Measurements from ENCODE around the gene SLC24A3. TPM values are rescaled to one million over a fixed set of nuclear protein-coding genes. Genes with fewer than 3 reads are reported as not detected.

SLC24A3 gene
- total RNA-seq, 1 donor from 2014 or later = 0.79 TPM

DNA sequence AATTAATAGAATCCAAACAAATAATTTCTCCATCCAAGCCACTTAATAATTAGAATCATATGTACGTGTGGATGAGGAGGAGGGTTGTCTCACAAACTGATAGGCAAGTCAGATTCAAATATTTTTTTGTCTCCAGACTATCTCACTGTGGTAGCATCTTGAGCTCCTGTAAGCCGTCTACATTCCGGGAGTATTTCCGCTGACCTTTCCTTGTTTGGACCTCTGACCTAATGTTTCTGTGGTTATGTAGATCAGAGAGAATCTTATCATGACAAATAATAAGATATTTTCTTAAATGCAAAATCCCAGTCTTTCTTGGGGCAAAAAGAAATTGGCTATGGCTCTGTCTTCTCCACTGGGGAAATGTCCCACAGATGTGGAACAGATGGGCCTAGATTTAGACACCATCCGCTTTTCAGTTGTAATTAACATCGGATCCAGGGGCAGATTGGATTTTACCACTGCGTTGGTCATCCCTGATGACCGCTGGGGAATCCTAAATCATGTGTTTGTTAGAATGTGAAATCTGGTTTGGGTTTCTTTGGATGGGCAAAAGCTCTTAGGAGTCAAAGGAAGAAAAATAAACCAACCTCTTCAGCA is 348.5 kb downstream of the SLC24A3 start:
- H3K4me1 ChIP-seq (ENCODE audit: insufficient read depth, low read length) = no peaks in the 10 kb centered on the region
- Mint-ChIP-seq H3K9me3 (ENCODE audit: unreplicated experiment) (peaks cover 2% of the 10 kb centered on the region), H3K27me3 (ENCODE audit: low read depth, unreplicated experiment) (peaks cover 5% of the 10 kb centered on the region), H3K4me3 (ENCODE audit: unreplicated experiment) (no peak overlapping the region), H3K4me1 (ENCODE audit: low read depth, unreplicated experiment) (peaks cover 16% of the 10 kb centered on the region), H3K36me3 (ENCODE audit: low read depth, unreplicated experiment) (no peaks in the 10 kb centered on the region), H3K27ac (ENCODE audit: unreplicated experiment) (no peak overlapping the region)
- no peaks in the 10 kb centered on the region for H3K27me3 ChIP-seq (ENCODE audit: insufficient read depth, low read length)
- no peak overlapping the region for H3K4me3 ChIP-seq (ENCODE audit: insufficient read depth, low read depth, low read length)
- H3K79me2 ChIP-seq (ENCODE audit: insufficient read depth, low read length) = no peaks in the 10 kb centered on the region
- no peak overlapping the region for H3K4me2 ChIP-seq (ENCODE audit: low read length)
- no peak overlapping the region for H2AFZ ChIP-seq (ENCODE audit: low read depth, low read length)
- no peak overlapping the region for H3K9ac ChIP-seq (ENCODE audit: low read length)
- no peak for TF ChIP-seq EZH2 (IDR thresholded peaks at IDR 0.05; ENCODE audit: insufficient read depth, low read length)
- TF ChIP-seq, protein P1, sequence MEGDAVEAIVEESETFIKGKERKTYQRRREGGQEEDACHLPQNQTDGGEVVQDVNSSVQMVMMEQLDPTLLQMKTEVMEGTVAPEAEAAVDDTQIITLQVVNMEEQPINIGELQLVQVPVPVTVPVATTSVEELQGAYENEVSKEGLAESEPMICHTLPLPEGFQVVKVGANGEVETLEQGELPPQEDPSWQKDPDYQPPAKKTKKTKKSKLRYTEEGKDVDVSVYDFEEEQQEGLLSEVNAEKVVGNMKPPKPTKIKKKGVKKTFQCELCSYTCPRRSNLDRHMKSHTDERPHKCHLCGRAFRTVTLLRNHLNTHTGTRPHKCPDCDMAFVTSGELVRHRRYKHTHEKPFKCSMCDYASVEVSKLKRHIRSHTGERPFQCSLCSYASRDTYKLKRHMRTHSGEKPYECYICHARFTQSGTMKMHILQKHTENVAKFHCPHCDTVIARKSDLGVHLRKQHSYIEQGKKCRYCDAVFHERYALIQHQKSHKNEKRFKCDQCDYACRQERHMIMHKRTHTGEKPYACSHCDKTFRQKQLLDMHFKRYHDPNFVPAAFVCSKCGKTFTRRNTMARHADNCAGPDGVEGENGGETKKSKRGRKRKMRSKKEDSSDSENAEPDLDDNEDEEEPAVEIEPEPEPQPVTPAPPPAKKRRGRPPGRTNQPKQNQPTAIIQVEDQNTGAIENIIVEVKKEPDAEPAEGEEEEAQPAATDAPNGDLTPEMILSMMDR (IDR thresholded peaks at IDR 0.05; ENCODE audit: insufficient read depth, low read depth, low read length) = no peak
- no peak overlapping the region for H3K27ac ChIP-seq (ENCODE audit: low read depth, low read length)
- no peaks in the 10 kb centered on the region for H4K20me1 ChIP-seq (ENCODE audit: insufficient read depth, low read length)
- no peaks in the 10 kb centered on the region for H3K9me3 ChIP-seq (ENCODE audit: insufficient read depth, low read depth, low read length)
- DNase-seq (ENCODE audit: low read depth) = no peak
- H3K36me3 ChIP-seq (ENCODE audit: insufficient read depth, low read length) = no peaks in the 10 kb centered on the region
- no peak for FAIRE-seq

DNA sequence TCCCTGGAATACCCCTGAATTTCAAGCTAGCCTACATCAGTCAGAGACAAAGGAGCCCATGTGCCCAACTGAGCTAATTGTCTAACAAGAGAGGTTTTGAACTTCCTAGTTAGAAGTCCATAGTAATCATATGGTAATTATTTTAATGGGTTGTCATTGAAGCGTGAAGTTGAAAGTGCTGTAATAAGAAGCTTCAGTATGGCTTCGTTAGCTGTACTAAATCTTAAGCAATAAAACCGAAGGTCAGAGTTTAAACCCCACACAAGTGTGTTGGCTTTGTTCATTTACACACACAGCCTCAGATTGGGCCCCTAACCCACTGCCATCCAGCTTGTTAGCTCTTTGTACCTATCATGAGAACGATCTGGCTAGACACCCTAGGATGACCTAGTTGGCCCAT is 350.0 kb downstream of the SLC24A3 start:
- Histone ChIP-seq H3K27me3 (ENCODE audit: insufficient read depth, low read length) (no peaks in the 10 kb centered on the region), H3K27ac (ENCODE audit: low read depth, low read length) (no peak overlapping the region), H3K4me1 (ENCODE audit: insufficient read depth, low read length) (no peaks in the 10 kb centered on the region), H3K4me3 (ENCODE audit: insufficient read depth, low read depth, low read length) (no peak overlapping the region), H3K4me2 (ENCODE audit: low read length) (no peak overlapping the region), H3K36me3 (ENCODE audit: insufficient read depth, low read length) (no peaks in the 10 kb centered on the region), H3K9me3 (ENCODE audit: insufficient read depth, low read depth, low read length) (no peaks in the 10 kb centered on the region), H3K79me2 (ENCODE audit: insufficient read depth, low read length) (no peaks in the 10 kb centered on the region), H3K9ac (ENCODE audit: low read length) (no peak overlapping the region), H4K20me1 (ENCODE audit: insufficient read depth, low read length) (no peaks in the 10 kb centered on the region), H2AFZ (ENCODE audit: low read depth, low read length) (no peak overlapping the region)
- peaks cover 3% of the 10 kb centered on the region for H3K27me3 Mint-ChIP-seq (ENCODE audit: low read depth, unreplicated experiment)
- TF ChIP-seq, protein P1 (IDR thresholded peaks at IDR 0.05; ENCODE audit: insufficient read depth, low read depth, low read length) = no peak
- TF ChIP-seq EZH2 (IDR thresholded peaks at IDR 0.05; ENCODE audit: insufficient read depth, low read length) = no peak
- peaks cover 18% of the 10 kb centered on the region for H3K4me1 Mint-ChIP-seq (ENCODE audit: low read depth, unreplicated experiment)
- H3K36me3 Mint-ChIP-seq (ENCODE audit: low read depth, unreplicated experiment) = no peaks in the 10 kb centered on the region
- DNase-seq (ENCODE audit: low read depth) (no peak), FAIRE-seq (no peak)
- no peak overlapping the region for H3K4me3 Mint-ChIP-seq (ENCODE audit: unreplicated experiment)
- H3K9me3 Mint-ChIP-seq (ENCODE audit: unreplicated experiment) = no peaks in the 10 kb centered on the region
- H3K27ac Mint-ChIP-seq (ENCODE audit: unreplicated experiment) = no peak overlapping the region

DNA sequence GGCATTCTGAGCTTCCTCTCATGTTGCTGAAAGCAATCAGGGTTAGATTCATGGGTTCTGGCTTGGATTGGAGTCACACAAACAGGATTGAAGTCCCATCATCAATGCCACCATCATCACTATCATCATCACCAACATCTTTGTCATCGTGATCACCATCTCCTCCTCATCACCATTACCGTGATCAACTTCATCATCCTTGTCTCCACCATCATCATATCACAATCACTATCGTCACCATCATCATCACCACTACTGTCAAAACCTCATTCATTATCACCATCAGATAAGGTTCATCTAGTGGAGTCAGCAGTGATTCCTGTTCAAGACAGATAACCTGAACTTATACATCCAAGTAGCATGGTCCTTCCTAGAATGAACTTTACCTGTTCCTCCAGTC is 351.8 kb downstream of the SLC24A3 start:
- H3K9me3 Mint-ChIP-seq (ENCODE audit: unreplicated experiment) = no peaks in the 10 kb centered on the region
- TF ChIP-seq, protein P1 (IDR thresholded peaks at IDR 0.05; ENCODE audit: insufficient read depth, low read depth, low read length) = no peak
- no peak for TF ChIP-seq EZH2 (IDR thresholded peaks at IDR 0.05; ENCODE audit: insufficient read depth, low read length)
- peaks cover 4% of the 10 kb centered on the region for H3K27me3 Mint-ChIP-seq (ENCODE audit: low read depth, unreplicated experiment)
- no peak overlapping the region for H3K9ac ChIP-seq (ENCODE audit: low read length)
- no peaks in the 10 kb centered on the region for H3K4me1 ChIP-seq (ENCODE audit: insufficient read depth, low read length)
- H3K4me1 Mint-ChIP-seq (ENCODE audit: low read depth, unreplicated experiment) = peaks cover 17% of the 10 kb centered on the region
- no peak overlapping the region for H3K4me2 ChIP-seq (ENCODE audit: low read length)
- H3K36me3 ChIP-seq (ENCODE audit: insufficient read depth, low read length) = no peaks in the 10 kb centered on the region
- H2AFZ ChIP-seq (ENCODE audit: low read depth, low read length) = no peak overlapping the region
- no peak overlapping the region for H3K27ac ChIP-seq (ENCODE audit: low read depth, low read length)
- no peak for FAIRE-seq
- H3K4me3 ChIP-seq (ENCODE audit: insufficient read depth, low read depth, low read length) = no peak overlapping the region
- H3K27ac Mint-ChIP-seq (ENCODE audit: unreplicated experiment) = no peak overlapping the region
- no peaks in the 10 kb centered on the region for H3K79me2 ChIP-seq (ENCODE audit: insufficient read depth, low read length)
- H3K4me3 Mint-ChIP-seq (ENCODE audit: unreplicated experiment) = no peak overlapping the region
- no peaks in the 10 kb centered on the region for H4K20me1 ChIP-seq (ENCODE audit: insufficient read depth, low read length)
- DNase-seq (ENCODE audit: low read depth) = no peak
- H3K27me3 ChIP-seq (ENCODE audit: insufficient read depth, low read length) = no peaks in the 10 kb centered on the region
- no peaks in the 10 kb centered on the region for H3K36me3 Mint-ChIP-seq (ENCODE audit: low read depth, unreplicated experiment)
- H3K9me3 ChIP-seq (ENCODE audit: insufficient read depth, low read depth, low read length) = no peaks in the 10 kb centered on the region

Data from astrocyte (in vitro differentiated cells and primary cell).